ENCODE results near the gene SDR42E2. TPM values are rescaled to one million over a fixed set of nuclear protein-coding genes. Genes with fewer than 3 reads are reported as not detected.
A peak's percentile ranks its signal among the peaks of the same experiment; 100 is the strongest.

Gene SDR42E2
- total RNA-seq, 4 donors from 2014 or later, result not detected

DNA sequence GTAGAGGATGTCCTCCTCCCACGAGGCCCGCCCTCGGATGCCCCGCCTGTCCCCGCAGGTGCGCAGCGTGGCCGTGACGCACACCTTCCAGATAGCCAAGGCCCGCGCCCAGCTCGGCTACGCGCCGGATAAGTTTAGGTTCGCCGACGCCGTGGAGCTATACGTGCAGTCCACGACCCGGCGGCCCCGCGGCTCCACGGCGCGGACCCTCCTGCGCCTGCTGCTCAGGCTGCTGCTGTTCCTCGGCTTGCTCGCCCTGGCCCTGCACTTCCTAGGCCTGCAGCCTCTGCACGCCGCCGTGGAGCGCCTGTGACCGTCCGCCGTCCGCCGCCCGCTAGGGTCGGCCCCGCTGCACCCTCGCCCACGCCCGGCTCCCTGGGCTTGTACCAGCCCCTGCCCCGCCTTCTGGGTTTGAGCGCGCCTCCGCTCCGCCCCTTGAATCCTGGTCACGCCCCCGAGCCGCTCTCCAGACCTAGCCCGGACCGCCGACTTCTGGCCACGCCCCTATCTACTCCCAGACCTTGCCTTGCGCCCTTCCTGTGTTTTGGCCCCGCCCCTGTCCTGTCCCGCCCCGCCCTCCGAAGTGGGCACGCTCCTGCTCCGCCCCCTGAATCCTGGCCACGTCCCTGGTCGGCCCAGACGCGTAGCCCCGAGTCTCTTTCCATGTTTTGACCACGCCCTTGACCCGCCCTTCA lies 27.9 kb downstream of the SDR42E2 start:
- WGBS, result 0% methylated on average over 9 of the region's 72 CpGs
- H3K27ac ChIP-seq (replicated peaks in 1 of 4), result peak overlapping the region; percentile 94 to 96 (median 94)
- intact Hi-C loops (cut with DNase I), result no loop called here
- TF ChIP-seq POLR2A (IDR thresholded peaks at IDR 0.05; ENCODE audit: low read depth) (no peak), CTCF (IDR thresholded peaks at IDR 0.05) (no peak), POLR2AphosphoS5 (IDR thresholded peaks at IDR 0.05) (peak in 1 of 2 donors; percentile 74)
- no peaks in the 10 kb centered on the region for H3K36me3 ChIP-seq
- peaks cover 21 to 43% (median 39%) of the 10 kb centered on the region in 4 donors for H3K4me1 ChIP-seq
- peak overlapping the region; percentile 76 to 86 (median 79) for H3K4me3 ChIP-seq
- peak; percentile 93 for DNase-seq (ENCODE audit: extremely low spot score)
- no peaks in the 10 kb centered on the region for H3K27me3 ChIP-seq
- no peaks in the 10 kb centered on the region for H3K9me3 ChIP-seq

GRCh38 chr16:22190776-22191531 lies 28.6 kb downstream of the SDR42E2 start:
- under 1% methylated on average over 41 of the region's 43 CpGs for WGBS
- Histone ChIP-seq H3K36me3 (no peaks in the 10 kb centered on the region), H3K27ac (replicated peaks in 1 of 4) (peak overlapping the region; percentile 94 to 96 (median 94)), H3K4me1 (peaks cover 21 to 46% (median 43%) of the 10 kb centered on the region in 4 donors), H3K9me3 (no peaks in the 10 kb centered on the region), H3K4me3 (peak overlapping the region; percentile 76 to 86 (median 79)), H3K27me3 (no peaks in the 10 kb centered on the region)
- intact Hi-C loops (cut with DNase I), result no loop called here
- peak in 1 of 2 donors; percentile 95 for TF ChIP-seq POLR2AphosphoS5 (IDR thresholded peaks at IDR 0.05)
- TF ChIP-seq EP300 (IDR thresholded peaks at IDR 0.05), result no peak
- no peak for TF ChIP-seq CTCF (IDR thresholded peaks at IDR 0.05)
- peak; percentile 61 for TF ChIP-seq POLR2A (IDR thresholded peaks at IDR 0.05; ENCODE audit: low read depth)
- DNase-seq (ENCODE audit: extremely low spot score), result peak; percentile 100

GRCh38 chr16:22191532-22192260 lies 29.4 kb downstream of the SDR42E2 start:
- Histone ChIP-seq H3K4me3 (peak overlapping the region; percentile 58 to 79 (median 67)), H3K9me3 (no peaks in the 10 kb centered on the region), H3K36me3 (no peaks in the 10 kb centered on the region), H3K4me1 (peaks cover 21 to 53% (median 49%) of the 10 kb centered on the region in 4 donors), H3K27me3 (no peaks in the 10 kb centered on the region), H3K27ac (replicated peaks in 1 of 4) (peak overlapping the region; percentile 94 to 96 (median 94))
- DNase-seq (ENCODE audit: extremely low spot score), result no peak
- WGBS, result 9% methylated on average over 9 of the region's 9 CpGs
- intact Hi-C loops (cut with DNase I), result no loop called here
- TF ChIP-seq CTCF (IDR thresholded peaks at IDR 0.05) (no peak), POLR2AphosphoS5 (IDR thresholded peaks at IDR 0.05) (no peak), EP300 (IDR thresholded peaks at IDR 0.05) (no peak), POLR2A (IDR thresholded peaks at IDR 0.05; ENCODE audit: low read depth) (no peak)

GRCh38 chr16:22192261-22193062 lies 30.2 kb downstream of the SDR42E2 start:
- DNase-seq (ENCODE audit: extremely low spot score), result peak; percentile 97
- H3K36me3 ChIP-seq, result no peaks in the 10 kb centered on the region
- WGBS, result 23% methylated on average over 16 of the region's 16 CpGs
- H3K4me3 ChIP-seq, result peak overlapping the region; percentile 58 to 79 (median 67)
- TF ChIP-seq POLR2A (IDR thresholded peaks at IDR 0.05; ENCODE audit: low read depth), result no peak
- TF ChIP-seq EP300 (IDR thresholded peaks at IDR 0.05), result no peak
- peak in 1 of 2 donors; percentile 78 for TF ChIP-seq POLR2AphosphoS5 (IDR thresholded peaks at IDR 0.05)
- TF ChIP-seq CTCF (IDR thresholded peaks at IDR 0.05), result no peak
- H3K9me3 ChIP-seq, result no peaks in the 10 kb centered on the region
- peak overlapping the region; percentile 94 to 96 (median 94) for H3K27ac ChIP-seq (replicated peaks in 1 of 4)
- intact Hi-C loops (cut with DNase I), result no loop called here
- H3K4me1 ChIP-seq, result peaks cover 21 to 53% (median 50%) of the 10 kb centered on the region in 4 donors
- no peaks in the 10 kb centered on the region for H3K27me3 ChIP-seq

Measured in esophagus muscularis mucosa (tissue), 4 donors.